GM13977 (cell line): ENCODE data around the gene CD164.

ENCODE experiments used
- DNase-seq: peaks from one replicate; pipeline ENCODE4 v3.0.0; 2012; ENCODE audit warnings: low spot score
- in situ Hi-C: fragments of 300-500 bp; cut with MboI; formaldehyde crosslinking; loops from one replicate; pipeline ENCODE4 v1.12.0; 2022; ENCODE audit warnings: low sequenced_read_pairs, low pct_unique_long_range_greater_than_20kb, mixed read lengths, inconsistent platforms; ENCODE audit not compliant: unreplicated experiment
- TF ChIP-seq, protein P1 (sequence below): IDR thresholded peaks from 2 replicates; pipeline ENCODE4 v1.5.1; 2012; ENCODE audit warnings: mild to moderate bottlenecking, control low read depth; ENCODE audit not compliant: insufficient read depth; ENCODE audit errors: extremely low read depth, missing control alignments

CD164 gene

GRCh38 chr6:109393157-109393885, 11.1 kb upstream of the CD164 start:
- TF ChIP-seq, protein P1, sequence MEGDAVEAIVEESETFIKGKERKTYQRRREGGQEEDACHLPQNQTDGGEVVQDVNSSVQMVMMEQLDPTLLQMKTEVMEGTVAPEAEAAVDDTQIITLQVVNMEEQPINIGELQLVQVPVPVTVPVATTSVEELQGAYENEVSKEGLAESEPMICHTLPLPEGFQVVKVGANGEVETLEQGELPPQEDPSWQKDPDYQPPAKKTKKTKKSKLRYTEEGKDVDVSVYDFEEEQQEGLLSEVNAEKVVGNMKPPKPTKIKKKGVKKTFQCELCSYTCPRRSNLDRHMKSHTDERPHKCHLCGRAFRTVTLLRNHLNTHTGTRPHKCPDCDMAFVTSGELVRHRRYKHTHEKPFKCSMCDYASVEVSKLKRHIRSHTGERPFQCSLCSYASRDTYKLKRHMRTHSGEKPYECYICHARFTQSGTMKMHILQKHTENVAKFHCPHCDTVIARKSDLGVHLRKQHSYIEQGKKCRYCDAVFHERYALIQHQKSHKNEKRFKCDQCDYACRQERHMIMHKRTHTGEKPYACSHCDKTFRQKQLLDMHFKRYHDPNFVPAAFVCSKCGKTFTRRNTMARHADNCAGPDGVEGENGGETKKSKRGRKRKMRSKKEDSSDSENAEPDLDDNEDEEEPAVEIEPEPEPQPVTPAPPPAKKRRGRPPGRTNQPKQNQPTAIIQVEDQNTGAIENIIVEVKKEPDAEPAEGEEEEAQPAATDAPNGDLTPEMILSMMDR = no peak
- in situ Hi-C loops = loop anchor here (25.0 kb wide), 1 partner anchor 206 kb away; no protein-coding TSS in a partner anchor
- DNase-seq = no peak

DNA sequence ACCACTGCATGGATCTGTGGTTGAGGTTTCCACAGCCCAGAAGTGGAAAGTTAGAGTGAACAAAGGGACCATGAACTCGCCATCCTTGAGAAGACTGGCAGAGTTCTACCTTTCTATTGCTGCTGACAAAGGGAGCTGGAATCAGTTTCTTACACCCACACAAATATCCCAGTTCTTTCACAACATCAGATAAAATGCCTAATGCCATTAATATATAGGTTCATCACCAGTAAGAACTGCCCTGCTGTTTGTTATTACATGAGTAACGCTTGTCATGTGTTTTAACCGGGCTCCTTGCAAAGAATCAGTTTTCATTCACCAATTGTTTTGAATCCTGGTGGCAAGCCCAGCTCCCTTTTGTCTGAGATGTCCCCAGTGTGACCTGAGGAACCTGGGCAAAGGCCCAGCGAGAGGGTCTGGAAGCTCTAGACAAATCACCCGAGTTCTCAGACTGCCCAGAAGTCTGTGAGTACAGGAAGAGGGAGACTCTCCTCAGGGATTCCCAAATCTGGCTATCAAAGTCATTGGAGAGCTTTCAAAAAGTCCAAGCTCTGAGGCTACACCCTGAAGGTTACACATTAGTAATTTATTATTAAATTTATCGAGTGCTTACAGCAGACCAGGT, 7.5 kb upstream of the CD164 start:
- no peak for DNase-seq
- TF ChIP-seq, protein P1 = no peak
- in situ Hi-C loops = loop anchor here (25.0 kb wide), 1 partner anchor 202 kb away; no protein-coding TSS in a partner anchor

DNA sequence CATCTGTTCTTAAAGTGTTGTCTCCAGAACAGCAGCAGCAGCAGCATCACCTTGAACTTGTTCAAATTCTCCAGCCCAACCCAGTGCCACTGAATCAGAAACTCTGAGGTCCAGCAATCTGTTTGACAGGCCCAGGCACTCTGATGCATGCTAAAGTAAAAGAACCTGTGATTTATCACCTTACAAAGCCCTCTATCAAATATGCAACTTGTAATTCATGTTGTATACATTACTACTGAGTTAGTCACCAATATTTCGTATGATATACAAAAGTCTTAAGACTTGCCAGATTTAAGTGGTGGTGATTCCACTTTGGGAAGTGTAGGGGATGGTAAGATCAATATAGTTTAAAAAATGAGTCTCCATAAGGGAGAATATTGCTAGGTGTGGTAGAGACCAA, 6.0 kb upstream of the CD164 start:
- TF ChIP-seq, protein P1 = no peak
- in situ Hi-C loops = loop anchor here (25.0 kb wide), 1 partner anchor 201 kb away; no protein-coding TSS in a partner anchor
- DNase-seq = no peak

DNA sequence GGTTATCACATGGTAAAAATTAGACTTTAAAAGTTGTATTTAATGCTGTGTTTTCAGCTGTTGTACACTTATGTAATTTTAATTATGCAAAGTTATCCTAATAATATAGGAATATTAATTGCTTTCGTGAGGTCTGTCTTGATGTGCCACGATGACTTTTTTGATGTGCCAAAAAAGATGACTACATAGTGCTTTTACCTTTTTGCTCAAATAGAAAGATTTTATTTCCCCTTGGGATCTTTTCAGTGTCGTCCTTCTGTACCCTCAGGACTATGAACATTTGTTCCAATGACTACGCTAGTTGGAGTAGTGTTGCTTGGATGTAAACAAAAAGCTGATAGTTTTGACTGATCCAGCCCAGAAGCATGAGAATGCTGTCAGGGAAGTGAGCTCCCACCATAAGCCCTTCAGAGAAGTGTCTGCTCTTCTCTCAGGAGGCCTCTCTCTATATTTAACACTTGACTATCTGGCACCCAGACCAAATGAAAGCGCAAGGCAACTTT, 1.2 kb upstream of the CD164 start:
- TF ChIP-seq, protein P1 = no peak
- in situ Hi-C loops = loop anchor here (25.0 kb wide), 1 partner anchor 196 kb away; no protein-coding TSS in a partner anchor
- no peak for DNase-seq

- TF ChIP-seq, protein P1 = peak; percentile 61
- in situ Hi-C loops = loop anchor here (25.0 kb wide), 1 partner anchor 196 kb away; no protein-coding TSS in a partner anchor
- peak; percentile 91 for DNase-seq
These were observed 540 bp upstream of the CD164 start for GRCh38 chr6:109382576-109383437.
